GM18873 (cell line): ENCODE measurements around the gene CFAP157.

Experiments
- ATAC-seq: cut with Tn5 transposase; IDR thresholded peaks from one replicate; pipeline ENCODE4 v1.9.1; 2021; ENCODE audit warnings: mild to moderate bottlenecking, moderate library complexity, moderate number of reproducible peaks; ENCODE audit not compliant: unreplicated experiment, low FRiP score

CFAP157 gene

DNA sequence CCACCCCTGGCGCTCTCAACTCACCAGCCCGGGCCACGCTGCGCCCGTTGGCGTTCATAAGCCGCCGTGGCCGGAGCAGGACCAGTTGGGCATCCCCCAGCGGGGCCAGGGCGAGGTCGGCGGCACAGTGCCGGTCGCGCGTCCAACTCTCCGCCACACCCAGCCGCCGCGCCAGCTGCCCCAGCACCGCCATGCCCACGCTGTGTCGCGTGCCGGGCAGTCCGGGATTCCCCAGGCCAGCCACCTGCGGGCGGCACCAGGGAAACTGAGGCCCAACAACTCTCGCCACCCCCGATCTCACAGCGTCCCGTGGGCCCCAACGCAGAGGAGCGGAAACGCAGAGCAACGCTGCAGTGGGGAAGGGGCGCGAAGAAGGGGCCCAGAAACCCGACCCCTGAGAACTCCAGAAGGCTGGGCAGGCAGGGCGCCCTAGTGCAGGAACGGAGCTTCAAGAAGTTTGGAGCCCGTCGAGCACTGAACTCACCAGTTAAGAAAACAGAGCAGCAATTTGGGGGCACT lies 8.2 kb downstream of the CFAP157 start:
- ATAC-seq: no peak

DNA sequence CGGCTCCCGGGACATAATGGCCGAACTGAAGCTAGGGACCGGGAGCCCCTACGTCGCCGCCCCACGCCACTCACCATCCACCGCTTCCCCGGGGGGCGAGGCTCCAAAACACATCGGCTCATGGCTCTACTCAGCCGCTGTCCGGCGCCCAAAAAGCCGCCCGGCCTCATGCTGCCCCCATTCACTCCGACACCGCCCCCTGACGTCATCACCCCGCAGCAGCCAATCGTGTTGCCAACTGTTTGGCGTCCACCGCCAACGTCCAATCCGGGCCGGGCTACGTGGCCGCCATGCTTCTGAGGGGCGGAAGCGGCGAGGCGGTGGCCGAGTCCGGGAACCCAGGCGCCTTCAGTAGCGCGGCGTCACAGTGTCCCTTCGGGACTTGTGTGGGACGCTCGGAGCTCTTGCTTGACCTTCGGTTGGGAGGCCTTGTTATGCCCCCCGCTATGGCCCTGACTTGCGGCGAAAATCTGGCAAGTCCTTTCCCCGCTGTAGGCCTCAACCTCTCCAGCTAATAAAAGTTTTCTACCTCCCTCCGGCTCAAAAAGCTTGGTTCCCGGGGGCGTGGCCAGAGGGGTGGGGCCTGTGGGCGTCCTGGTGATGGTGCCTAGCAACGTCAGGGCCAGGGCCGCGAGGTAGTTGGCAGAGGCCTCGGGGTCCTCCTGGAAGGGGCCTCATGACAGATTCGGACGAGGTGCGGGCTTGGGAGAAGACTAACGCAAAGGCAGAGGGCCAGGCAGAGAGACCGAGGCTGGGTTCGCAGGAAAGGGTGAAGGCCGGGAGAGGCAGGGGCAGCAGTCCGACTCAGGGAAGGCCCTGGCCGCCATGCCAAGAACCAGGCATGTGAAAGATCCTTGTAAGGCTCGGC lies 8.9 kb downstream of the CFAP157 start, which contains the start of the genes PTRH1 and TTC16:
PTRH1 (minus strand) TSS at position 194 of the 868 bp plus-strand sequence; CDS start at position 170, 24 bp downstream.
TTC16 (plus strand) TSS at position 610 of the 868 bp plus-strand sequence; CDS start at position 677, 67 bp downstream.
- ATAC-seq: peak; percentile 74

DNA sequence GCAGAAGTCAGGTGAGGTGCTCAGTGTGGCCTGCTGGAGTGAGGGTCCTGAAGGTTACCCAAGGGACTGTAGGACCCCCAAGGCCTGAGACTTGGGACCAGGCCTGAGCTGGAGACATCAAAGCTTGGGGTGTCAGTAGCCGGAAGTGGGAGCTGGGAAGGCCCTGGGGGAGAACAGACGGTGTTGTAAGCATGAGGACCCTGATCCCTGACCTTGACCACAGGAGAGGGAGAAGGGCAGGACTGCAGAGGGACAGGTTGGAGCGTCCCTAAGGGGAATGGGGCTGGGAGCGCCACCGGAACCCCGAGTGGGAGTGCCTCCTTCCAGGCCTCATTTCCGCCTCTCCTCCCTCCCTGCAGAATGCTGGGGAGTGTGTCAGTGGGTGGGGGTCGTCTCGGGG lies 9.6 kb downstream of the CFAP157 start:
- no peak for ATAC-seq

DNA sequence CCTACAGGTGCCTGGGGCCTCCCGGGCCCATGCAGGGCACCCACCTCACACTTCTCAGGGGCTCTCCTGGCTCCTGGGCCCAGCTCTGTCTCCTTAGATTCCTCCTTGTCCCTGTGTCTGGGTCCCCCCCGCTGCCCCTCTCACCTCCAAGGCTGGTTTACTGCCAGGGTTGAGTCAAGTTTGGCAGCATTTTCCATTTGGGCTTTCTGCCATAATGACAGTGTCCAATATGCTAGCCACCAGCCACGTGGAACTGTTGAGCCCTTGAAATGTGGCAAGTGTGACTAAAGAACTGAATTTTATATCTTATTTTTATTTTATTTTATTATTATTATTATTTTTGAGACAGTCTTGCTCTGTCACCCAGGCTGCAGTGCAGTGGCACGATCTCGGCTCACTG lies 11.0 kb downstream of the CFAP157 start:
- ATAC-seq: no peak

DNA sequence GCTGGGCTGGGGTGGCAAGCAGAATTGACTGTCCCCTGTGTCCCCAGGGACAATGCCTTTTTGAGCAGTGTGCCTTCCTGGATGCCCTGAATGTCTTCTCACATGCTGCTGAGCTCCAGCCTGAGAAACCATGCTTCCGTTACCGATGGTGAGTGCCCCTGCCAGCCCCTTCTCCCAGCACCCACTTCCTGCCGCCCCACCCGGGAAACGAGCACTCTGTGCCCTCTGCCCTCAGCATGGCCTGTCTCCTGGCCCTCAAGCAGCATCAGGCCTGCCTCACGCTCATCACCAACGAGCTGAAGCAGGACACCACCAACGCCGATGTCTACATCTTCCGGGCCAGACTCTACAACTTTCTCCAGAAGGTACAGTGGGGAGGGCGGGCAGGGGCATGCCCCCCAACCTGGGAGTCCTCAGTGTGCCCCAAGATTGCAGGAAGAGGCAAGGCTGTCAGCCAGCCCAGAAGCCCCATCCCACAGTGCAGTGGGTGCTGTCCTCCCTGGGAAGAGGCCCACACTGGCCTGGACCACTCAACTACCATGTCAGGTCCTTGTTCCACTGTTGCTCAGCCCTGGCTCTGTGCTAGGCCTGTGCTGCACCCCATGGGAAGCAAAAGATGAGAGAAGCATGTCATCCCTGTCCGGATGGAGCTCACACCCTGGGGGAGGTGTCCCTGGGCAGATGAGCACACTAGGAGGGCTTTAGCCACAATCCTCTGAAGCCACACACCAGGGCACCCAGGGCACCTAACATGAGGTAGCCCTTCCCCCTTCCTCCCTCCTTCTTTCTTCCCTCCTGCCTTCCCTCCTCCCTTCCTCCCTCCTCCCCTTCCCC lies 13.5 kb downstream of the CFAP157 start:
- ATAC-seq: no peak

DNA sequence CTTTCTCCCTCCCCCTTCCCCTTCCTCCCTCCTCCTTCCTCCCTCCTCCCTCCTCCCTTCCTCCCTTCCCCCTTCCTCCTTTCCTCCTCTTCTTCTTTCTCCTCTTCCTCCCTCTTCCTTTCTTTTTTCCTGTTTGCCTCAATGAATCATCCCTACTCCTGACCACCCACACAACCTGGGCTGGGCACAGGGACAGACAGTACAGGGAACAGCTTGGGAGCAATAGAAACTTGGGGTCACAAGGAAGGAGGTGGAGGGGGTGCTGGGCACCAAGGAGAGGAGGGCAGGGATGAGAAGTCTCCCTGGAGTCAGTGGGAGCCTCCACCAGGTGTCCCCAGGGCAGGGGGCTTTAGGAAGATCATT lies 14.1 kb downstream of the CFAP157 start:
- no peak for ATAC-seq

DNA sequence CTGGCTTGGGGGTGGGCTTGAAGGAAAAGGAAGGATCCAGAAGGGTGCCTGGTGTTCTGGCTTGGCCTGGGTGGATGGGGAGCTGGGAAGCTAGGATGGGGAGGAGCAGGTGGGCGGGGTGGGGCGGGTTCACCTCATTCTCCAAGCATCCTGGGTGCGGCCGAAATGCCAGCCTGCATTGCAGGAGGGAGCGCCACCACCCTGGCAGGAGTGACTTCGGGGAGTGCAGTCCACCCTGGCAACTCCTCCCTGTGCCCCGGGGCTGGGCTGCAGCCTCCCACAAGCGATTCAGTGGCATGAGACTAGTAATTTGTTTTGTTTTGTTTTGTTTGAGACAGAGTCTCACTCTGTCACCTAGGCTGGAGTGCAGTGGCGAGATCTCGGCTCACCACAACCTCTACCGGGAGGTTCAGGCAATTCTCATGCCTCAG lies 14.6 kb downstream of the CFAP157 start:
- no peak for ATAC-seq

DNA sequence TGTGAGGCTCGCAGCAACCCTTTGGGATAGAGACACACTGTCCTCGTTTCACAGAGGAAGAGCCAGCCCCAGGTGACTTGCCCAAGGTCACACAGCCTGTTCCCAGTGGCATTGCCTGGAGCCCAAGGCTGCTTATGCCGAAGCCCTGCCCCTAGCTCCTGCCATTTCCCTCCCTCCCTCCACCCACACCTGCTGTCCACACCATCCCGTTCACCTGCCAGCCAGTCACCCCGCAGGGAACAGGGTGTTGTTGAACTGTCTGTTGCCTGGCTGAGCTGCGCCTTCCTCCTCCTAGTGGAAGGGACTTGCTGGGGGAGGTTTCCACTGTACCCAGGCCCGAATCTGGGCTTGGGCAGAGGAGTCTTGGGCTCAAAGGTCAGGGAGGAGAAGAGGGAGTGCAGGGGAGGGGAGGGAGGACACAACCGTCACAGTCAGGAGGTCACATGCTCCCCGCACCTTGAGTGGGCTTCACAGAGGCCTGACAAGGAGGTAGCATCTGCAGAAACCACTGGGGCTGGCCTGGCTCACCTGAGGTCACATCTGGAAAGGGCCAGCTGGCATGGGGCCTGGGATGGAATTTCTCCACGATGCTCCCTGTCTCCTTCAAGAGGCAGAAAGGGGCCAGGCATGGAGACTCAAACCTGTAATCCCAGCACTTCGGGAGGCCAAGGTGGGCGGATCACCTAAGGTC lies 15.4 kb downstream of the CFAP157 start:
- ATAC-seq: no peak

DNA sequence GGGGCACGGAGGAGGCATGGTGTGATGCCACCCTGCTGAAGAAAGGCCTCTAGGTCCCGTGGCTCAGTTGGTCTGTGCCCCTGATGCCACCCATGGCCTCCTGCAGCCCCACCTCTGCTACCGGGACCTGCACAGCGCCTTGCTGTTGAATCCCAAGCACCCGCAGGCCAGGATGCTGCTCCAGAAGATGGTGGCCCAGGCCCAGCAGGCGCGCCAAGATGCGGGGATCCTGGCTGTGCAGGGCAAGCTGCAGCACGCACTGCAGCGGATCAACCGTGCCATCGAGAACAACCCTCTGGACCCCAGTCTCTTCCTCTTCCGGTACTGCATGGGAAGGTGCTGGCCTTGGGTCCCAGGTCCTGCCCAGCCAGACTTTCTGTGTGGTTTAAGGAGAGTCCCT lies 16.2 kb downstream of the CFAP157 start:
- no peak for ATAC-seq

DNA sequence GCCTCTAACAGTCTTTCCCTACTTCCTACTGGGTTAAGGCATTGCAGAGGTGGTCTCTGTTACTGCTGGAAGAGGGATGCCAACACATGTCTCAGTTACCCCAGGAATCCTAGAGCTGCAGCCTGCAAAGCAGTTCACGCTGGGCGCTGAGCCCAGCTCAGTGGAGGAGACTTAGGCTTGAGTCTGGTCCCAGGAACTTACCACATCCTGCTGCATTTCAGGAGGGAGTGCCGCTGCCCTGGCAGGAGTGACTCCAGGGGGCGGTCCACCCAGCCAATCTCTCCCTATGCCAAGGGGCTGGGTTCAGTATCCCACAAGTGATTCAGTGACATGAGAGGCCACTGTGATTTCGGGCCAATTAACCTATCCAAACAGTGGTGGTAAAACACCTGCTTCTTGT lies 16.7 kb downstream of the CFAP157 start:
- no peak for ATAC-seq

DNA sequence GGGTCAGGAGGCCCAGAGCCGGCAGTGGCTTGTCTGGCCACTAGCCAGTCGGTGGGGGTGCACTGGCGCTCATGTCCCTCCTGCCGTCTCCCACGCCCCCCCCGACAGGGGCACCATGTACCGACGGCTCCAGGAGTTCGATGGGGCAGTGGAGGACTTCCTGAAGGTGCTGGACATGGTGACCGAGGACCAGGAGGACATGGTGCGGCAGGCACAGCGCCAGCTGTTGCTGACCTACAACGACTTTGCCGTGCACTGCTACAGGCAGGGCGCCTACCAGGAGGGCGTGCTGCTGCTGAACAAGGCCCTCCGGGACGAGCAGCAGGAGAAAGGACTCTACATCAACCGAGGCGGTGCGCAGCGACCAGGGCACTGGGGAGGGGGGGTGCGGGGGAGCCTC lies 17.2 kb downstream of the CFAP157 start:
- no peak for ATAC-seq

DNA sequence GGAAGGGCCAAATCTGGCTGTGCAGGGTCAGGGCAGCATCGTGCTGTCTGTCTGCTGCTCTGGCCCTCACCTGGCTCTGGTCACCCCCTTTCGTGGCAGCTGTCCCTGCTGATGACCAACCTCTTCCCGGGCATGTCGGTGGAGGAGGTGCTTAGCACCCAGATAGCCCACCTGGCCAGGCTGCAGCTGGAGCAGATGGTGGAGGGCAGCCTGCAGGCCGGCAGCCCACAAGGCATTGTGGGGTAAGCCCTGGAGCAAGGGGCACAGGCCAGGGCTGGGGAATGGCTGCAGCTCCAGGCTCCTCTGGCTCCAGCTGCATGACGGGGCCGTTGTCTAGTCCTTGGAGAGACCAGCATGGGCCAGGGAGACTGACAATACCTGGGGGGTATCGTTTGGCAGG lies 20.1 kb downstream of the CFAP157 start:
- ATAC-seq: no peak

DNA sequence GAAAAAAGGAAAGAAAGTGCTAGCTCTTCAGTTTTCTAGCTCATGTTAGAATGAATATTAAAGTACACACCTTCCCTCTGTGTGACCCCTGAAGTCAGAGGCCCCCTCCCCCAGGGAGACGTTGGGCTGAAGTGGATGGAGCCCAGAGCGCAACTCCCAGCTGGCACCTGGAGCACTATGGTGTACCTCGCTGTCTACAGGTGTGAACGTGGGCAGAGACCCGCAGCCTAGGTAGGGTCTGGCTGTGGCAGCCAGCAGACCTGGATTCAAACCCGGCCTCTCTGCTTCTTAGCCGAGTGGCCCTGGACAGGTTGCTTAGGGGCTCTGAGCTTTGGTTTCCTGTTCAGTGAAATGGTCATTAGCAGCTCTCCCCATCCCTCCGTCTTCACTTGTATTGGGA lies 22.0 kb downstream of the CFAP157 start:
- ATAC-seq: no peak

DNA sequence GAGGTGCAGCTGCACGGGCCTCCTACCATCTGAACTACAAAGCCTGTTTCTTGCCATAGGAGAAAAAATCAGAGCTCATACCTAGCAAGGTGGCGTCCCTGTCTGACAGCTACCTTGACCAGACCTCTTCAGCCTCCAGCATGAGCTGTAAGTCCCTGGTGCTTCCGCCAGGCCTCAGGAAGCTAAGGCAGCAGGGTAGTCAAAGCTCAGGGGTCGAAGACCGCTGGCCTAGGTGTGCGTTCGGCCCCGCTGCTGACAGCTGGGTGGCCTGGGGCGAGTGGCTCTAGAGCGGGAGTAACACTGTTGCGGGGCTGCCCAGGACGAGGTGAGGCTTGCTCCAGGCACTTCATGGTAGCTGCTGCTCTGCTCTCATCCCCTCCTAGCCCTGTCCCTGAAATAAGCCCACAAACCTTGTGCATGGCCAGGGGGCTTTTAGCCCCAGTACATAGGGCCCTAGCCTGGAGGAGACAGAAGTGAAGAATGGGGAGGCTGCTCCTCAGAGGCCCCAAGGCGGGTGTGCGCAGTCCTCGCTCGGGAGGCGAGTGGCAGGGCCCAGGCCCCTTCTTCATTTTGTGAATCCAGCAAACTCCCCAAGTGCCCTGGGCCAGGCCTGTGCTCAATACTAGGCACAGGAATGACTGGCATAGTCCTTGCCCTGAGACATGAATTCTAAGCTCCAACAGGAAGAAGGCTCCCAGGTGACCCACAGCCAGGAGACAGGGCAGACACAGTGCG lies 22.9 kb downstream of the CFAP157 start:
- ATAC-seq: no peak

DNA sequence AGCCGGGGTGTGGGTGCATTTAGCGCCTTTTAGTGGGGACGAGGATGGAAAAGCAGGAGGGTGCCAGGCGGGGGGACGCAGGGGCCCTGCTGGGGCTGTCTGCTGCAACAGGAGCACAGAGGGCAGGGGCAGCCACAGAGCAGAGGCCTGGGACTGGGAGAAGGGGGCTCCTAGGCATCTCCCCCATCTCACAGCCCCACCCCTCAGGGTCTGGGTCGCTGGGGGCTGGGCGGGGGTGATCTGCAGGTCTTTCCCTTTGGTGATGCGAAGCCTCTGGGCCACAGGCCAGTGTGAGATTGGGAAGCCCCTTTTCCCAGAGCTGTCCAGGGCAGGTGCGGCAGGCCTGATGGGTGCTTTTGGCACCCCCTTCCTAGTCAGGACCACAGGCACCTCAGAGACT lies 23.5 kb downstream of the CFAP157 start:
- no peak for ATAC-seq

DNA sequence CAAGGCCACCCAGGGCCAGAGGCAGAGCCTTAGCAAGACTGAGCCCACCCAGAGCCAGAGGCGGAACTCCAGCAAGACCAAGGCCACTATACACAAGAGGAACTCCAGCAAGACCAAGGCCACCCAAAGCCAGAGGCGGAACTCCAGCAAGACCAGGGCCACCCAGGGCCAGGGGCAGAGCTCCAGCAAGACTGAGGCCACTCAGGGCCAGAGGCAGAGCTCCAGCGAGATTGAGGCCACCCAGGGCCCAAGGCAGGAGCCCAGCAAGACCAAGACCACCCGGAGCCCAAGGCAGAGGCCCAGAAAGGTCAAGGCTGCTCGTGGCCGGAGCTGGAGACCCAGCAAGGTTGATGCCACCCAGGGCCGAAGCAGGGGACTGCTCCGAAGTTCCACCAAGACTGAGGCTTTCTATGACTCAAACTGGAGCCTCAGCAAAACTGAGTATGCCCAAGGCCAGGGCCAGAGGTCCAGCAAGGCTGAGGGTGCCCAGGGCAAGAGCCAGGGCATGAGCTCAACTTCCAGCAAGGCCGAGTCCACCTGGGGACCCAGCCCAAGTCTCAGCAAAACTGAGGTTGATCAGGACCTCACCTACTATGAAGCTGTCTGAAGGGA lies 24.1 kb downstream of the CFAP157 start:
- no peak for ATAC-seq

DNA sequence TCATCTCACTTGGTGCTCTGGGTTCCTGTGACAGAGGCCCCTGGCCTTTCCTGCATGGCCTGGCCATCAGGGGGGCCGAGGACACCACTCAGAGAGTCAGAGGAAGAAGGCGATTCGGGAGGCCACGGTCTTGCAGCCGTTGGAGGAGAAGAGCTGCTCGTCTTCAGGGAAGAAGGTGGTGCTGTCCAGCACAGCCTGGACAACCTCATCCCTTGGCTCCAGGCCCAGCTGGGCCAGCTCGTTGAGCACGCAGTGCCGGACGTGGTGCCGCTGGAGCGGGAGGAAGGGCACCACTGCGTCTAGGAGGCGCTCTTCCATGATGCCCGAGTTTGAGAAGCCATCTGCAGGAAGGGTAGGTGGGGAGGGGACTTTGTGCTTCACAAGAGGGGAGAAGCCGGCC lies 25.1 kb downstream of the CFAP157 start:
- ATAC-seq: no peak

DNA sequence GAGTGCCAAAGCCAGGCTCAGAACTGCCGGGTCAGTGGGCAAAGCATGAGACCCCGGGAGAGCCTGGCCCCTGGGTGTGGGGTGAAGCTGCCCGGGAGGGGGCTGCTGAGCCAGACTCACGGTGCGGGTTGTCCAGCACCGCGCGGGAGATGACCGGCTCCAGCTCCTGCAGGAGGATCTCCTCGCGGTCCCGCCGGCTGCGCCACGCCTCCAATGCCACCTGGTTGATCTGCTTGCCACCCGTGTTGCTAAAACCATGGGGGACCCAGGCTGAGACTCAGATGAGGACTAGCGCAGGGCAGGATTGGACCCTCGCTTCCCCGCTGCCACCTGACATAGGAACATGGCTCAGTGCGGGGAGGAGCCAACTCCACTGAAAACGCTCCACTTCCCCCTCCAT lies 25.7 kb downstream of the CFAP157 start:
- no peak for ATAC-seq

DNA sequence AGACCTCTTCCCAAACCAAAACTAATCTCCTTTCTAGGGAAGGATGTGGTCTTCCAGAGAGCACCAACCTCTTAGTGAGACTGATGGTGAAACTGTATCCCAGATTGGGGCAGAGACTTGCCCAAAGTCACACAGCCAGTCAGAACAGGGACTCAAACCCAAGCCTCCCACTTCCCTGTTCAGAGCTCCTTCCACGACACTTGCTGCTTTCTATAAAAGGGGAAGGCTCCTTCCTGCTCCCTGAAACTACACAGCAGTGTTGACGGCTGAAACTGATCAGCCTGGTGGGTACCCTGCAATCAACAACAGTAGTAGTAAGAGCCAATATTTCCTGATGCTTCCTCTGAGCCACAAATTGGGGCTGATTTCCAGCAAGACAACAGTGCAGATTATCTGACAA lies 26.8 kb downstream of the CFAP157 start:
- no peak for ATAC-seq
